Erythroblast (primary cell): ENCODE results near the gene OSTM1.

ENCODE experiments used
- GATA1 ChIP-seq: IDR thresholded peaks from 2 replicates; pipeline ENCODE4 v1.6.1; 2011; ENCODE audit warnings: low read depth, mild to moderate bottlenecking, control low read depth, low read length, moderate library complexity
- POLR2A ChIP-seq: IDR thresholded peaks from 2 replicates; pipeline ENCODE4 v1.6.1; 2011; ENCODE audit warnings: mild to moderate bottlenecking, low read length

GRCh38 chr6:108039681-108040080, 34.9 kb downstream of the OSTM1 start:
- TF ChIP-seq POLR2A (no peak), GATA1 (no peak)
